Activated CD4-positive, alpha-beta T cell treated with anti-CD3 and anti-CD28 coated beads, Interleukin-2, amount 10 ng/mL, durations not matched to agents 24 days and 14 days (primary cell): ENCODE data around the gene RUNX2. TPM values are rescaled to one million over a fixed set of nuclear protein-coding genes. Genes with fewer than 3 reads are reported as not detected.

Experiments
- DNase-seq: peaks from one replicate; pipeline ENCODE4 v3.0.0; 2022
- H3K27ac Mint-ChIP-seq: one replicate; pipeline ENCODE4 v1.8.0; 2022; ENCODE audit warnings: mild to moderate bottlenecking, mixed read lengths
- H3K27me3 Mint-ChIP-seq: one replicate; pipeline ENCODE4 v1.8.0; 2022; ENCODE audit warnings: mixed read lengths
- H3K36me3 Mint-ChIP-seq: one replicate; pipeline ENCODE4 v1.8.0; 2022; ENCODE audit warnings: low read depth, mild to moderate bottlenecking, mixed read lengths
- H3K4me1 Mint-ChIP-seq: one replicate; pipeline ENCODE4 v1.8.0; 2021; ENCODE audit warnings: mixed read lengths
- H3K4me3 Mint-ChIP-seq: one replicate; pipeline ENCODE4 v1.8.0; 2022; ENCODE audit warnings: mild to moderate bottlenecking, moderate library complexity, mixed read lengths
- H3K9me3 Mint-ChIP-seq: one replicate; pipeline ENCODE4 v1.8.0; 2021; ENCODE audit warnings: mixed read lengths
- intact Hi-C: fragments of 100-400 bp; cut with micrococcal nuclease; formaldehyde crosslinking; loops from one replicate; pipeline ENCODE4 v1.15.1; 2023
- total RNA-seq: library from RNA; stranded (reverse); gene quantifications from 2 replicates; pipeline ENCODE4 v1.2.3, GENCODE V29; 2022

RUNX2 gene
- total RNA-seq, 1 donor from 2014 or later, result 17.1 TPM

DNA sequence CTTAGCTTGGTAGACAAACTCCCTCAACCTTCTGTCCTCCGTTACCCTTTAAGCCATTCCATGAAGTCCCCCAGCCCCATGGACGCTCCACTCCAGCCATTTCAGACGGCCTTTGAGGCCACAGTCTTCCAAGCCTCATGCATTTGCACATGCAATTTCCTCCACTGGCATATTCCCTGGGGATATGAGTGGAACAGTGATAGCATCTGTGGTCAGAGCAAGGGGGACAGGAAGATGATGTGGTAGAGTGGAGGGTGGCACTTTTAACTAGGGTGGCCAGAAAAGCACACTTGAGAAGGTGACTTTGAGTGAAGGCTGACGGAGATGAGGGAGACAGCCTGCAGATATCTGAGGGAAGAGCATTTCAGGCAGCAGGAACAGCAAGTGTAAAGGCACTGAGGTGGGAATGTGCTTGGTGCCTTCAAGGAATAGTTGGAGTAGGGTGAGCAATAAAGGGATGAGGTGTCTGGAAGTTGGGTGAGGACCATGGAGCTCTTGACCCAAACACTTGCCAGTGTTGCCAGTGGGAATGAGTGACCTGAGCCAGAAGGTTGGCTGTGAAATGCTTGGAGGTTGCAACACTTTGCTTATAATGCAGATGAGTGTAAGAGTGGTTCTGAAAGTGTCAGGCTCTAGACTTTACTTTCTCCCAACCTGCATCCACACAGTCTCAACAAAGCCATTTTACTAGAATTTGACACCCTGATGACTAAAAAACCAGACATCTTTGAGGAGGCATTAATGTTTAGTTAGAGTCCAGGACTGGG lies 325.2 kb downstream of the RUNX2 start:
- intact Hi-C loops, result no loop called here
- peaks cover 3% of the 10 kb centered on the region for H3K36me3 Mint-ChIP-seq
- H3K27ac Mint-ChIP-seq, result no peak overlapping the region
- H3K27me3 Mint-ChIP-seq, result peaks cover 5% of the 10 kb centered on the region
- H3K4me1 Mint-ChIP-seq, result peaks cover 7% of the 10 kb centered on the region
- no peak overlapping the region for H3K4me3 Mint-ChIP-seq
- H3K9me3 Mint-ChIP-seq, result peaks cover 9% of the 10 kb centered on the region
- no peak for DNase-seq

- Mint-ChIP-seq H3K4me1 (peaks cover 10% of the 10 kb centered on the region), H3K4me3 (no peak overlapping the region), H3K27me3 (peaks cover 9% of the 10 kb centered on the region), H3K27ac (no peak overlapping the region), H3K36me3 (peaks cover 6% of the 10 kb centered on the region), H3K9me3 (peaks cover 9% of the 10 kb centered on the region)
- intact Hi-C loops, result no loop called here
- DNase-seq, result no peak
Measured at GRCh38 chr6:45654673-45655072, 326.5 kb downstream of the RUNX2 start.

DNA sequence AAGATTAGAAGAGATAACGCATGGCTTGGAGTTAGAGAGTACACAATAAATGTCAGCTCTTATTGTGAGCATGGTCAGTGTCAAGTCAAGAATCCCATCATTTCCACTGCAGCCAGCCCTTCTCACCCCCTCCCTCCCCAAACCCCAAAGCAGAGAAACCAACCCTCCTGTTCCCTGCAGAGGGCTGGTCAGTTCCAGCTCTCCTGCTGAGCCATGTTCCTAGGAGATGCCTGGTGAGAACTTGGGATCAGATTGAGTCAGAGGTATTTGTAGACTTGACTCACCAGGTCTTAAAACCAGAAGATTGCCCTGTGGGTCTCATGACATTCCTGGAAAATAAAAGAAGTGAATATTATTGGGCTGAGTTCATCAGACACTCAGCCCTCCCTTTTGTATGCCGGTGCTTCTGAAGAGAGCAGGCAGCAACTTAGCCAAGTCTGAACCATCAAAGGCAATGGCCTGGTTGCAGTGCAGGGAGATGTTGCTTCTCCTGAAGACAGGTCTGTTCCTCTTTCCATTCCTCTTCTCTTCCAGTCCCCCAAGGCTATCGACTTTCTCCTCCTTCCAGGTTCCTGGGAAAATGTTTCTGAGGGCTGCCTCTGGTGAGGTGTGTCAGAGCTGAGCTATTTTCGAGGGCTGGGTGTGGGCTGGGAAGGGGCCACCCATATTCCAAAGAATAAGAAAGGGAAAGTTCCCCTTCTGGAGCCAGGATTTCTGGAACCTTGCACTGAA lies 327.8 kb downstream of the RUNX2 start:
- peaks cover 6% of the 10 kb centered on the region for H3K27me3 Mint-ChIP-seq
- H3K27ac Mint-ChIP-seq, result no peak overlapping the region
- peaks cover 9% of the 10 kb centered on the region for H3K9me3 Mint-ChIP-seq
- no peak overlapping the region for H3K4me3 Mint-ChIP-seq
- H3K4me1 Mint-ChIP-seq, result peaks cover 13% of the 10 kb centered on the region
- intact Hi-C loops, result no loop called here
- peaks cover 6% of the 10 kb centered on the region for H3K36me3 Mint-ChIP-seq
- DNase-seq, result no peak

GRCh38 chr6:45657226-45657625 lies 329.1 kb downstream of the RUNX2 start:
- intact Hi-C loops, result no loop called here
- peaks cover 9% of the 10 kb centered on the region for H3K27me3 Mint-ChIP-seq
- H3K4me3 Mint-ChIP-seq, result no peak overlapping the region
- DNase-seq, result no peak
- H3K4me1 Mint-ChIP-seq, result peaks cover 16% of the 10 kb centered on the region
- no peak overlapping the region for H3K27ac Mint-ChIP-seq
- H3K9me3 Mint-ChIP-seq, result peaks cover 9% of the 10 kb centered on the region
- H3K36me3 Mint-ChIP-seq, result peaks cover 6% of the 10 kb centered on the region

GRCh38 chr6:45658400-45658799 lies 330.3 kb downstream of the RUNX2 start:
- peaks cover 14% of the 10 kb centered on the region for H3K4me1 Mint-ChIP-seq
- peaks cover 11% of the 10 kb centered on the region for H3K27me3 Mint-ChIP-seq
- no peak overlapping the region for H3K4me3 Mint-ChIP-seq
- intact Hi-C loops, result no loop called here
- DNase-seq, result no peak
- H3K27ac Mint-ChIP-seq, result no peak overlapping the region
- peaks cover 6% of the 10 kb centered on the region for H3K36me3 Mint-ChIP-seq
- H3K9me3 Mint-ChIP-seq, result peaks cover 9% of the 10 kb centered on the region

GRCh38 chr6:45658958-45659357 lies 330.8 kb downstream of the RUNX2 start:
- peak; percentile 59 for DNase-seq
- Mint-ChIP-seq H3K4me1 (peaks cover 18% of the 10 kb centered on the region), H3K27me3 (peaks cover 13% of the 10 kb centered on the region), H3K36me3 (peaks cover 6% of the 10 kb centered on the region), H3K27ac (no peak overlapping the region), H3K4me3 (no peak overlapping the region), H3K9me3 (peaks cover 9% of the 10 kb centered on the region)
- intact Hi-C loops, result no loop called here

GRCh38 chr6:45661661-45662060 lies 333.5 kb downstream of the RUNX2 start:
- H3K36me3 Mint-ChIP-seq, result peaks cover 3% of the 10 kb centered on the region
- DNase-seq, result no peak
- peaks cover 22% of the 10 kb centered on the region for H3K27me3 Mint-ChIP-seq
- H3K4me3 Mint-ChIP-seq, result no peak overlapping the region
- no peak overlapping the region for H3K27ac Mint-ChIP-seq
- H3K4me1 Mint-ChIP-seq, result peaks cover 33% of the 10 kb centered on the region
- intact Hi-C loops, result loop anchor here (5.0 kb wide), 1 partner anchor 34 kb away; no protein-coding TSS in a partner anchor
- H3K9me3 Mint-ChIP-seq, result peaks cover under 1% of the 10 kb centered on the region

GRCh38 chr6:45663251-45664221 lies 335.4 kb downstream of the RUNX2 start:
- Mint-ChIP-seq H3K4me1 (peaks cover 35% of the 10 kb centered on the region), H3K27me3 (peaks cover 22% of the 10 kb centered on the region), H3K9me3 (no peaks in the 10 kb centered on the region), H3K4me3 (peak overlapping the region; percentile 66), H3K27ac (no peak overlapping the region), H3K36me3 (peaks cover 3% of the 10 kb centered on the region)
- DNase-seq, result peak; percentile 82
- intact Hi-C loops, result loop anchor here (5.0 kb wide), 1 partner anchor 36 kb away; no protein-coding TSS in a partner anchor

DNA sequence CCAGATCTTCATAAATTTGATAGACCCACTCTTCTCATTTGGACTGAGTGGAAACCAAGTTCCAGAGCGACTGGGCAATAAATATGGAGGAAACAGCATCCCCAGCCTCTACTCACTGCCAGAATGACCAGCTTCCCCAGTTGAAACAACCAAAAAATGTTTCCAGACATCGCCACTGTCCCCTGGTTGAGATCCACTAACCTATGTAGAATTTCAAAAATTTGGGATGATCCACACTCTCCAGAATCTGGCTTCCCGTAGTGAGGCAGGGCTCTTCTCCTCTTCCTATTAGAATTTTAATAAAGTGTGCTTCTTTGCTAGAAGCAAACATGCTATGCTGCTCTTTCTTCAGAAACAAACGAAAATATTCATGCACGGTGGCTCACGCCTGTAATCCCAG lies 336.6 kb downstream of the RUNX2 start:
- Mint-ChIP-seq H3K27ac (no peak overlapping the region), H3K4me3 (no peak overlapping the region), H3K27me3 (peaks cover 18% of the 10 kb centered on the region), H3K36me3 (no peaks in the 10 kb centered on the region), H3K4me1 (peaks cover 30% of the 10 kb centered on the region), H3K9me3 (no peaks in the 10 kb centered on the region)
- DNase-seq, result no peak
- intact Hi-C loops, result loop anchor here (5.0 kb wide), 1 partner anchor 37 kb away; no protein-coding TSS in a partner anchor

DNA sequence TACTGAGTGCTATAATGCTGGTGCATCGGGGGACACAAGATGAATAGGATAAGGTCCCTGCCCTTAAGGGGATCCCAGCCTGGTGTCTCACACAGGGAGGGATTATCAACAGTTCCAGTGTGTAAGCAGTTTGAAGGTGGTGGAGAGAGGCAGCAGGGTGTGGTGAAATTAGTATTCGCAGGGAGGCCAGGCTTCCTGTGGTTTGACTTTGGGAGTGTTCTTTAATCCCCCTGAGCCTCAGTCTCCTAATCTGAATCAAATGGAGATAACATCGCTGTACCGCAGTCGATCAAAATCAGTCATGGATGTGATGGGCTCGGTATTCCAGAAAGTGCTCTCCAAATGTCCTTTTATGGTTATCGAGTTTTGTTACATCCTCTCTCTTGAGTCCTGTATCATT lies 337.7 kb downstream of the RUNX2 start:
- DNase-seq, result no peak
- no peaks in the 10 kb centered on the region for H3K36me3 Mint-ChIP-seq
- H3K4me1 Mint-ChIP-seq, result peaks cover 27% of the 10 kb centered on the region
- intact Hi-C loops, result no loop called here
- no peaks in the 10 kb centered on the region for H3K9me3 Mint-ChIP-seq
- H3K27me3 Mint-ChIP-seq, result peaks cover 18% of the 10 kb centered on the region
- H3K4me3 Mint-ChIP-seq, result no peak overlapping the region
- H3K27ac Mint-ChIP-seq, result no peak overlapping the region

GRCh38 chr6:45666846-45667245 lies 338.7 kb downstream of the RUNX2 start:
- intact Hi-C loops, result no loop called here
- Mint-ChIP-seq H3K27ac (no peak overlapping the region), H3K4me3 (no peak overlapping the region), H3K4me1 (peaks cover 23% of the 10 kb centered on the region), H3K9me3 (no peaks in the 10 kb centered on the region), H3K27me3 (peaks cover 15% of the 10 kb centered on the region), H3K36me3 (no peaks in the 10 kb centered on the region)
- DNase-seq, result no peak

DNA sequence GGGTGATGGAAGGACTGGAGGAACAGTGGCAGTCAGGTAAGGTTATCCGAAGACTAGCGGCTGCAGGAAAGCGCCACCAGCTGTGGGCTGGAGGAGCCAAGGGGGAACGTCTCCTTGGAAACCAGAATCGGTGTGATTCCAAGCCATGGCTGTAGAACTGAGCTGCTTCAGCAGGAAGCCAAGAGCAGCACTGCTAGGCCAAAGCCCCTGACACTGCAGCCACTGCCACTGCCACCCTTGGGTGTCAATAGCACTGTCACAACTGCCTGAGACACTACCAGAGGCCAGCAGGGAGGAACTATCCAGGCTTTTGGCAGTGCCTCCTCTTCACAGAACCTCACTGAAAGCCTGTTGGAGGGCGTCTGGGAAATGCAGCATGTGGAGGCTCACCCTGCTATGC lies 339.2 kb downstream of the RUNX2 start:
- DNase-seq, result no peak
- H3K27ac Mint-ChIP-seq, result peak overlapping the region; percentile 12
- no peaks in the 10 kb centered on the region for H3K36me3 Mint-ChIP-seq
- H3K4me3 Mint-ChIP-seq, result no peak overlapping the region
- H3K9me3 Mint-ChIP-seq, result no peaks in the 10 kb centered on the region
- intact Hi-C loops, result no loop called here
- peaks cover 23% of the 10 kb centered on the region for H3K4me1 Mint-ChIP-seq
- H3K27me3 Mint-ChIP-seq, result peaks cover 15% of the 10 kb centered on the region

GRCh38 chr6:45667766-45668165 lies 339.6 kb downstream of the RUNX2 start:
- DNase-seq, result no peak
- no peaks in the 10 kb centered on the region for H3K9me3 Mint-ChIP-seq
- no peaks in the 10 kb centered on the region for H3K36me3 Mint-ChIP-seq
- peaks cover 11% of the 10 kb centered on the region for H3K27me3 Mint-ChIP-seq
- H3K4me3 Mint-ChIP-seq, result no peak overlapping the region
- intact Hi-C loops, result no loop called here
- peaks cover 23% of the 10 kb centered on the region for H3K4me1 Mint-ChIP-seq
- H3K27ac Mint-ChIP-seq, result peak overlapping the region; percentile 12
